C4-2B (cell line): Measurements from ENCODE around the gene CPAMD8.

ENCODE experiments used
- CTCF ChIP-seq: fragments of 450-650 bp; conservative IDR thresholded peaks from 2 replicates; pipeline ENCODE4 v1.5.1; 2017; ENCODE audit warnings: mild to moderate bottlenecking
- ZFX ChIP-seq: fragments of 450-650 bp; IDR thresholded peaks from 2 replicates; pipeline ENCODE4 v1.6.1; 2017

- TF ChIP-seq CTCF (no peak), ZFX (no peak)
Observed at GRCh38 chr19:16914421-16914820, 112.2 kb downstream of the CPAMD8 start.
